ENCODE results near the gene PLEKHA8.

The PLEKHA8 gene

GRCh38 chr7:30160329-30160728, 132.1 kb downstream of the PLEKHA8 start:
- no peaks in the 10 kb centered on the region for H3K9me3 ChIP-seq (ENCODE audit: control insufficient read depth in 1 of 2, low read length in 2 of 2)
- no peak overlapping the region for H3K4me3 ChIP-seq (ENCODE audit: low read depth in 1 of 2, low read length in 2 of 2)
- H3K4me1 ChIP-seq (ENCODE audit: control insufficient read depth in 1 of 2, insufficient read depth in 2 of 2, low read length in 2 of 2): peaks cover 12 to 40% of the 10 kb centered on the region in 2 donors
- no peak overlapping the region for H3K27ac ChIP-seq (ENCODE audit: low read length)
- peaks cover 0 to 9% of the 10 kb centered on the region in 2 donors for H3K36me3 ChIP-seq (ENCODE audit: control insufficient read depth in 1 of 2, insufficient read depth in 2 of 2, low read length in 2 of 2)
- H3K27me3 ChIP-seq (ENCODE audit: low read depth, low read length): no peaks in the 10 kb centered on the region

DNA sequence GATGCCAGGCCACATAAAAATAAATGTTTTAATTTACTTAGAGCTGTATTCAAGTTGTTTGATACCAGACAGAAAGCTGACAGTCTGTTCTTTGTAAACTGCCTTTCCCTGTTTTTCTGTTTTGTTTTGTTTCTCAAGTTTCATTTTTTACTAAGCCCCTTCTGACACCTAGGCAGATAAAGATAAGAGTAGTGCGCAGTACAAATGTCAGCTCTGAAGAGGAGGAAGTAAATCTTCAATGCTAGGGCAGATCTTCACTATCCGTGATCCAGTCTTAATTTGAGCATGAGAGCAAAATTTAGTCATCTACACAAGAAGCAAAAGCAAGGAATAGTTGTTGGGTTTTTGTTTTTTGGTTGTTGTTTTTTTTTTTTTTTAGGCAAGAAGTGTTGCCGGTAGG, 133.9 kb downstream of the PLEKHA8 start:
- Histone ChIP-seq H3K36me3 (ENCODE audit: control insufficient read depth in 1 of 2, insufficient read depth in 2 of 2, low read length in 2 of 2) (peaks cover 0 to 9% of the 10 kb centered on the region in 2 donors), H3K27ac (ENCODE audit: low read length) (no peak overlapping the region), H3K4me3 (ENCODE audit: low read depth in 1 of 2, low read length in 2 of 2) (no peak overlapping the region), H3K9me3 (ENCODE audit: control insufficient read depth in 1 of 2, low read length in 2 of 2) (no peaks in the 10 kb centered on the region), H3K4me1 (ENCODE audit: control insufficient read depth in 1 of 2, insufficient read depth in 2 of 2, low read length in 2 of 2) (peaks cover 13 to 40% of the 10 kb centered on the region in 2 donors), H3K27me3 (ENCODE audit: low read depth, low read length) (no peaks in the 10 kb centered on the region)

GRCh38 chr7:30162622-30163124, 134.5 kb downstream of the PLEKHA8 start:
- Histone ChIP-seq H3K4me1 (ENCODE audit: control insufficient read depth in 1 of 2, insufficient read depth in 2 of 2, low read length in 2 of 2) (peaks cover 13 to 40% of the 10 kb centered on the region in 2 donors), H3K36me3 (ENCODE audit: control insufficient read depth in 1 of 2, insufficient read depth in 2 of 2, low read length in 2 of 2) (peaks cover 0 to 4% of the 10 kb centered on the region in 2 donors), H3K27me3 (ENCODE audit: low read depth, low read length) (no peaks in the 10 kb centered on the region), H3K4me3 (ENCODE audit: low read depth in 1 of 2, low read length in 2 of 2) (no peak overlapping the region), H3K27ac (ENCODE audit: low read length) (peak overlapping the region; percentile 11), H3K9me3 (ENCODE audit: control insufficient read depth in 1 of 2, low read length in 2 of 2) (no peaks in the 10 kb centered on the region)

DNA sequence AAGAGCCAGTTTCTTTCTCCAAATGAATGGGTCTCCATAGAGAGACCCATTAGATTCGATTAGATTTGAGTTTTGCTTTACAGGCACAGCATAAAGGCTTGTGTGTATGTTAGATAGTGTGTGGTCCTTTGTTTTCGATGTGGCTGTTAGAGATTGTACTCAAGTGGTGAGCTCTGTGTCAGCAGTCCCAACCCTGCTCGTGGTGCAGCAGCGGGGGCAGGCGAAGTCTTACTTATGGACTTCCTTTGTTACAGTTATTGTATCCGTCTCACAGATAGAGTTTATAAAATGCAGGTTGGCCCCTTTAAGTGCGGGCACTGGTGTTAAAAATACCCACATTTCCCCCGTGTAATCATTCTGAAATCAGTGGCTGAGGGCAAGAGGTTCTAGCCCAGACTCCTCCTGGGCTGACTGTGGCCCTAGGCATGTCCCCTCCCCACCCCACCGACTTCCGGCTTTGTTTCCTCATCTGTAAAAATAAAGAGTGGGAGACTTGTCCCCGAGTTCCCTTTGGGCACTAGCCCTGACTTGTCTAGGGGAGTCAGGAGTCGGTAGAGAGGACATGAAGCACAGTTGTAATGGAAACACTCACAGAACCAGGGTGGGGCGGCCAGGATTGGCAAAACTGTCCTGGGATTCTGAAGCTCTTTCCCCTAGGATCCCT, 135.2 kb downstream of the PLEKHA8 start:
- no peaks in the 10 kb centered on the region for H3K27me3 ChIP-seq (ENCODE audit: low read depth, low read length)
- peak overlapping the region; percentile 11 for H3K27ac ChIP-seq (ENCODE audit: low read length)
- peaks cover 13 to 40% of the 10 kb centered on the region in 2 donors for H3K4me1 ChIP-seq (ENCODE audit: control insufficient read depth in 1 of 2, insufficient read depth in 2 of 2, low read length in 2 of 2)
- H3K9me3 ChIP-seq (ENCODE audit: control insufficient read depth in 1 of 2, low read length in 2 of 2): no peaks in the 10 kb centered on the region
- no peak overlapping the region for H3K4me3 ChIP-seq (ENCODE audit: low read depth in 1 of 2, low read length in 2 of 2)
- H3K36me3 ChIP-seq (ENCODE audit: control insufficient read depth in 1 of 2, insufficient read depth in 2 of 2, low read length in 2 of 2): peaks cover 0 to 4% of the 10 kb centered on the region in 2 donors

- Histone ChIP-seq H3K4me1 (ENCODE audit: control insufficient read depth in 1 of 2, insufficient read depth in 2 of 2, low read length in 2 of 2) (peaks cover 13 to 32% of the 10 kb centered on the region in 2 donors), H3K27me3 (ENCODE audit: low read depth, low read length) (no peaks in the 10 kb centered on the region), H3K4me3 (ENCODE audit: low read depth in 1 of 2, low read length in 2 of 2) (no peak overlapping the region), H3K36me3 (ENCODE audit: control insufficient read depth in 1 of 2, insufficient read depth in 2 of 2, low read length in 2 of 2) (peaks cover 0 to 4% of the 10 kb centered on the region in 2 donors), H3K9me3 (ENCODE audit: control insufficient read depth in 1 of 2, low read length in 2 of 2) (no peaks in the 10 kb centered on the region), H3K27ac (ENCODE audit: low read length) (no peak overlapping the region)
These were observed 136.4 kb downstream of the PLEKHA8 start for GRCh38 chr7:30164567-30164966.

- Histone ChIP-seq H3K4me3 (ENCODE audit: low read depth in 1 of 2, low read length in 2 of 2) (no peak overlapping the region), H3K27me3 (ENCODE audit: low read depth, low read length) (no peaks in the 10 kb centered on the region), H3K4me1 (ENCODE audit: control insufficient read depth in 1 of 2, insufficient read depth in 2 of 2, low read length in 2 of 2) (peaks cover 15 to 28% of the 10 kb centered on the region in 2 donors), H3K9me3 (ENCODE audit: control insufficient read depth in 1 of 2, low read length in 2 of 2) (no peaks in the 10 kb centered on the region), H3K36me3 (ENCODE audit: control insufficient read depth in 1 of 2, insufficient read depth in 2 of 2, low read length in 2 of 2) (peaks cover 0 to 4% of the 10 kb centered on the region in 2 donors), H3K27ac (ENCODE audit: low read length) (no peak overlapping the region)
These were observed 137.4 kb downstream of the PLEKHA8 start for GRCh38 chr7:30165590-30165989.

GRCh38 chr7:30166155-30166840, 138.1 kb downstream of the PLEKHA8 start:
- H3K4me1 ChIP-seq (ENCODE audit: control insufficient read depth in 1 of 2, insufficient read depth in 2 of 2, low read length in 2 of 2): peaks cover 16 to 28% of the 10 kb centered on the region in 2 donors
- H3K27me3 ChIP-seq (ENCODE audit: low read depth, low read length): no peaks in the 10 kb centered on the region
- H3K4me3 ChIP-seq (ENCODE audit: low read depth in 1 of 2, low read length in 2 of 2): no peak overlapping the region
- peaks cover 0 to 4% of the 10 kb centered on the region in 2 donors for H3K36me3 ChIP-seq (ENCODE audit: control insufficient read depth in 1 of 2, insufficient read depth in 2 of 2, low read length in 2 of 2)
- H3K9me3 ChIP-seq (ENCODE audit: control insufficient read depth in 1 of 2, low read length in 2 of 2): no peaks in the 10 kb centered on the region
- H3K27ac ChIP-seq (ENCODE audit: low read length): no peak overlapping the region

DNA sequence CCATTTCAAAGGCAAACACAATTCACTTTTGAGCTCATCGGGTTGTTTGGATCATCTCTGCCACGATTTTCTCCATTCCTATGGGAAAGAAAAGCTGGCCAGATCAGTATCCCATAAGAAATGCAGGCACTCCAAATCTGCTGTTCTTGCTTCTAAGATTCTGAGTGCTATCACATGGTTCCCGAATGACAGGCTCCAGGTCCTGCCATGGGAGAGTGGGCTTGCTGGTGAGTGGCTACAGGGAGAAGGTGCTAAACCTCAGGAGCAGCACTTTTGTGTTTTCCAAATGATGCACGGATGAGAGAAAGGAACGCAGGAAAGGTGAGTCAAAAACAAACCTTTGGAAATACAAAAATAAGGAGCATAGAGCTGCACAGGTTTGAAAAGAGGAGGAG, 138.6 kb downstream of the PLEKHA8 start:
- Histone ChIP-seq H3K36me3 (ENCODE audit: control insufficient read depth in 1 of 2, insufficient read depth in 2 of 2, low read length in 2 of 2) (peaks cover 0 to 4% of the 10 kb centered on the region in 2 donors), H3K4me3 (ENCODE audit: low read depth in 1 of 2, low read length in 2 of 2) (no peak overlapping the region), H3K27me3 (ENCODE audit: low read depth, low read length) (no peaks in the 10 kb centered on the region), H3K27ac (ENCODE audit: low read length) (no peak overlapping the region), H3K4me1 (ENCODE audit: control insufficient read depth in 1 of 2, insufficient read depth in 2 of 2, low read length in 2 of 2) (peaks cover 16 to 28% of the 10 kb centered on the region in 2 donors), H3K9me3 (ENCODE audit: control insufficient read depth in 1 of 2, low read length in 2 of 2) (no peaks in the 10 kb centered on the region)

DNA sequence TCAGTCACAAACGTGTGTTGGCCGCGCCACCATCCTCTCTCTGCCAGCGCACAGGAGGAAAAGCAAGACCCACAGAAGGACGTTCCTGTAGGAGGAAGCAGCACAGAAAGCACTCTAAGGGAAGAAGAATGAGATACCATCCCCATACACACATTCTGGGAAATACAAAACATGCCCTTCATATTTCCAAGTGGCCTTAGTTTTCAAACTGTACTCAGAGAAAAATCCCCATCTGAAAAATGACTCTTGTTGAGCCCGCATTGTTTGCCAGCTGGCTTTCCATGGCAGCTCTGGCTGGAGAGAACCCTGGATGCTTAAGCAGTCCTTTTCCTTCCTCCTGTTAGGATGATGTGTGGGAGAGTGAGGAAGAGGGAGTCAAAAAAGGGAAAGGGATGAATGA, 139.7 kb downstream of the PLEKHA8 start:
- Histone ChIP-seq H3K9me3 (ENCODE audit: control insufficient read depth in 1 of 2, low read length in 2 of 2) (no peaks in the 10 kb centered on the region), H3K27me3 (ENCODE audit: low read depth, low read length) (no peaks in the 10 kb centered on the region), H3K36me3 (ENCODE audit: control insufficient read depth in 1 of 2, insufficient read depth in 2 of 2, low read length in 2 of 2) (peaks cover 0 to 4% of the 10 kb centered on the region in 2 donors), H3K4me3 (ENCODE audit: low read depth in 1 of 2, low read length in 2 of 2) (no peak overlapping the region), H3K4me1 (ENCODE audit: control insufficient read depth in 1 of 2, insufficient read depth in 2 of 2, low read length in 2 of 2) (peaks cover 20 to 25% of the 10 kb centered on the region in 2 donors), H3K27ac (ENCODE audit: low read length) (no peak overlapping the region)

DNA sequence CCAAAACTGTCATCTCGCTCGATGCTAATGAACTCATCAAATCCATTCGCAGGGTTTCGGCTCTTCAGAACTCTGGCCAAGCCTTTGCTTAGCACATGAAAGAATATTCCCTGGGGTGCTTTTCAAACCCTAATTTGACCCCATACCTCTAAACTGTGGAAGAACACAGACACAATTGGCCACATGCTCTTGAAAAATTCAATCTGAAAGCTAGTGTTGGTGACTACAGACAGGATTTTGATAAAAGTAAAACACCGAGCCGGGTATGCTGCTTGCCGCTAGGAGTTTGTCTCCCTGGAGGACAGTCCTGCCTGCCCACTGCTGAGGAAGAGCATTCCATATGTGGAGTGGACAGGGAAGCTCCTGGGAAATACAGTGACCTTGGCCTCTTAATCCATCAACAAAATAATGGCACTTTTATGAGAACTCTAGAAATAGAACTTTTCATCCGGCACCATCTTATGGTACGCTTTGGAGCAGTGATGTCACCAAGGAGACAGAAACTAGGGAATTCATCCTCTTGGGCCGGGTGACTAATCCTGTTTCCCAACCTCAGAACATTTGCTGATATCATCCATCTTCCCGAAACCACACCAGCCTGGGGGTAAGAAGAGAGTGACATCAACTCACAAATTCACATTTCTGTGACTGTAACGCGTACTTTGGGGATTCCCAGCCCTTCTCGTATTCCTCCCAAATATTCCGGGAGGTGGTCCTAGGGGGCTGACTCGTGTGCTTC, 140.8 kb downstream of the PLEKHA8 start:
- peaks cover 16 to 26% of the 10 kb centered on the region in 2 donors for H3K4me1 ChIP-seq (ENCODE audit: control insufficient read depth in 1 of 2, insufficient read depth in 2 of 2, low read length in 2 of 2)
- H3K27me3 ChIP-seq (ENCODE audit: low read depth, low read length): no peaks in the 10 kb centered on the region
- H3K9me3 ChIP-seq (ENCODE audit: control insufficient read depth in 1 of 2, low read length in 2 of 2): no peaks in the 10 kb centered on the region
- no peaks in the 10 kb centered on the region for H3K36me3 ChIP-seq (ENCODE audit: control insufficient read depth in 1 of 2, insufficient read depth in 2 of 2, low read length in 2 of 2)
- H3K27ac ChIP-seq (ENCODE audit: low read length): no peak overlapping the region
- no peak overlapping the region for H3K4me3 ChIP-seq (ENCODE audit: low read depth in 1 of 2, low read length in 2 of 2)

GRCh38 chr7:30169579-30169978, 141.4 kb downstream of the PLEKHA8 start:
- H3K27ac ChIP-seq (ENCODE audit: low read length): no peak overlapping the region
- H3K9me3 ChIP-seq (ENCODE audit: control insufficient read depth in 1 of 2, low read length in 2 of 2): no peaks in the 10 kb centered on the region
- no peak overlapping the region for H3K4me3 ChIP-seq (ENCODE audit: low read depth in 1 of 2, low read length in 2 of 2)
- peaks cover 15 to 27% of the 10 kb centered on the region in 2 donors for H3K4me1 ChIP-seq (ENCODE audit: control insufficient read depth in 1 of 2, insufficient read depth in 2 of 2, low read length in 2 of 2)
- H3K36me3 ChIP-seq (ENCODE audit: control insufficient read depth in 1 of 2, insufficient read depth in 2 of 2, low read length in 2 of 2): no peaks in the 10 kb centered on the region
- H3K27me3 ChIP-seq (ENCODE audit: low read depth, low read length): no peaks in the 10 kb centered on the region

Data from muscle layer of duodenum (tissue), 2 donors.